Measurements from ENCODE around the gene MACROD2. TPM values are rescaled to one million over a fixed set of nuclear protein-coding genes. Genes with fewer than 3 reads are reported as not detected.

Gene MACROD2
- total and polyA plus RNA-seq, 9 donors: 3.7 to 25.5 (median 7.8) TPM

DNA sequence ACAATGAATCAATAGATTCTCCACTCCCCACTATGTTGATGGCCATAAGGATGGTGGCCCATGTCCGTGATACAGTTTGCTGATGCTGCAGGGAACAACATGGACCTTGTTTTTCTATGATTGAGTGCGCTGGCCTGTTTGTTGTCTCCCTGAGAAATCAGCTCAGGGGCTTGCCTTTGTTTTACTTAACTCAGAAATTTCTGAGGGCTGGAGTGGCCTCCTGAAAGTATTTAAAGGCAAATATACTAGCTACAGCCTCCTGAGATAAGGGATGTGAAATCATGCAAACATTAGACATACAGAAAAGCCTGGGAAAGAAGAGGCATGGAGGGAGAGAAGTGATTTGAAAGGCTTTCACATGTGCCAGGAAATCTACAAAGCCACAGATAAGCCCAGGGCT, 512.4 kb downstream of the MACROD2 start:
- no peaks in the 10 kb centered on the region for H3K9me3 ChIP-seq
- no peaks in the 10 kb centered on the region for H3K27me3 ChIP-seq
- intact Hi-C loops (cut with DNase I): no loop called here
- H3K4me3 ChIP-seq: no peak overlapping the region
- WGBS, 3 donors: 90 to 94% (median 93%) methylated on average over 2 of the region's 2 CpGs
- no peaks in the 10 kb centered on the region for H3K36me3 ChIP-seq
- H3K4me1 ChIP-seq (ENCODE audit: insufficient read depth): no peaks in the 10 kb centered on the region
- H3K27ac ChIP-seq: no peak overlapping the region
- DNase-seq: no peak
- no peak for TF ChIP-seq POLR2A (IDR thresholded peaks at IDR 0.05)
- TF ChIP-seq, protein P1, sequence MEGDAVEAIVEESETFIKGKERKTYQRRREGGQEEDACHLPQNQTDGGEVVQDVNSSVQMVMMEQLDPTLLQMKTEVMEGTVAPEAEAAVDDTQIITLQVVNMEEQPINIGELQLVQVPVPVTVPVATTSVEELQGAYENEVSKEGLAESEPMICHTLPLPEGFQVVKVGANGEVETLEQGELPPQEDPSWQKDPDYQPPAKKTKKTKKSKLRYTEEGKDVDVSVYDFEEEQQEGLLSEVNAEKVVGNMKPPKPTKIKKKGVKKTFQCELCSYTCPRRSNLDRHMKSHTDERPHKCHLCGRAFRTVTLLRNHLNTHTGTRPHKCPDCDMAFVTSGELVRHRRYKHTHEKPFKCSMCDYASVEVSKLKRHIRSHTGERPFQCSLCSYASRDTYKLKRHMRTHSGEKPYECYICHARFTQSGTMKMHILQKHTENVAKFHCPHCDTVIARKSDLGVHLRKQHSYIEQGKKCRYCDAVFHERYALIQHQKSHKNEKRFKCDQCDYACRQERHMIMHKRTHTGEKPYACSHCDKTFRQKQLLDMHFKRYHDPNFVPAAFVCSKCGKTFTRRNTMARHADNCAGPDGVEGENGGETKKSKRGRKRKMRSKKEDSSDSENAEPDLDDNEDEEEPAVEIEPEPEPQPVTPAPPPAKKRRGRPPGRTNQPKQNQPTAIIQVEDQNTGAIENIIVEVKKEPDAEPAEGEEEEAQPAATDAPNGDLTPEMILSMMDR (IDR thresholded peaks at IDR 0.05): no peak

DNA sequence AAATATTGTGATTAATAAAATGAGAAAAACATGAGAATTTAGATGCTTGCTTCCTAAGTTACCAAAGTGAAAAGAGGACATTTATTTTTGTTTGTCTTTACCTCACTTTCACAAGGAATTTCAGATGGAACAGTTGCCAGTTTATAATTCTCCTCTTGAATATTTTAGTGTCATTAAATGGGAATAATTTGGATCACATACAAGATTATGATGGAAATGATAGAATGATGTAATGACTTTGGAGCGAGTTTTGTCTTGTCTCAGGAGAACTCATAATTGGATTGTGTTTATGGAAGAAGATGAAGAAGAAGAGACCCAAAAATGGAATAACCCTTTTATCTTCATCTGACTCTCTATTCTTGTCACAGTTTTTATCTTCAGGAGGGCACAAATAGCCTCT, 515.0 kb downstream of the MACROD2 start:
- no peak overlapping the region for H3K27ac ChIP-seq
- no peak for TF ChIP-seq POLR2A (IDR thresholded peaks at IDR 0.05)
- TF ChIP-seq, protein P1 (IDR thresholded peaks at IDR 0.05): no peak
- no peak for TF ChIP-seq EP300 (IDR thresholded peaks at IDR 0.05)
- no peaks in the 10 kb centered on the region for H3K9me3 ChIP-seq
- intact Hi-C loops (cut with DNase I): no loop called here
- H3K4me3 ChIP-seq: no peak overlapping the region
- H3K36me3 ChIP-seq: no peaks in the 10 kb centered on the region
- no peak for DNase-seq
- H3K27me3 ChIP-seq: no peaks in the 10 kb centered on the region
- H3K4me1 ChIP-seq (ENCODE audit: insufficient read depth): no peaks in the 10 kb centered on the region
- 81 to 87% (median 86%) methylated on average over 1 of the region's 1 CpG for WGBS, 3 donors

DNA sequence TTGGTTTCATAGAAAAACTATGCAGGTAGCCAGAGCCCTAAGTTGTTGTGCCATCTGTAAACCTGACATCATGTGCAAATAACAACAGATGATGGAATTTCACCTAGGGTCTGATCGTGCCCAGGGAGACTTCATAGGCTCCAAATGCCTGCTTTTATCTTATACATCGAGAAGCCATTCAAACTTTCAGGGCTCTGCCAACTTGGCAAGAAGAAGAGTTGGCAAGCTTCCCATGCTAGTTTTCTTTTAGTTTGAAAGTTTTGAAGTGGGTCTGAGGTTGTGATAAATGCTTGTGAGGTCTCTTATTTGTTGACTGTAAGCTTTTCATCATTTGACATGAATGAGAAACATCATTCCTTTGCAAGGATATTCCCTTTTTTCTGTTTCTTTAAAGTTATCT, 517.5 kb downstream of the MACROD2 start:
- Histone ChIP-seq H3K36me3 (no peaks in the 10 kb centered on the region), H3K27ac (no peak overlapping the region), H3K4me1 (ENCODE audit: insufficient read depth) (no peaks in the 10 kb centered on the region), H3K4me3 (no peak overlapping the region), H3K27me3 (no peaks in the 10 kb centered on the region), H3K9me3 (no peaks in the 10 kb centered on the region)
- no peak for DNase-seq
- intact Hi-C loops (cut with DNase I): no loop called here
- TF ChIP-seq POLR2A (IDR thresholded peaks at IDR 0.05): no peak
- TF ChIP-seq EP300 (IDR thresholded peaks at IDR 0.05): no peak
- TF ChIP-seq, protein P1 (IDR thresholded peaks at IDR 0.05): no peak
- WGBS, 3 donors: 1 to 2% (median 1%) methylated on average over 2 of the region's 2 CpGs

DNA sequence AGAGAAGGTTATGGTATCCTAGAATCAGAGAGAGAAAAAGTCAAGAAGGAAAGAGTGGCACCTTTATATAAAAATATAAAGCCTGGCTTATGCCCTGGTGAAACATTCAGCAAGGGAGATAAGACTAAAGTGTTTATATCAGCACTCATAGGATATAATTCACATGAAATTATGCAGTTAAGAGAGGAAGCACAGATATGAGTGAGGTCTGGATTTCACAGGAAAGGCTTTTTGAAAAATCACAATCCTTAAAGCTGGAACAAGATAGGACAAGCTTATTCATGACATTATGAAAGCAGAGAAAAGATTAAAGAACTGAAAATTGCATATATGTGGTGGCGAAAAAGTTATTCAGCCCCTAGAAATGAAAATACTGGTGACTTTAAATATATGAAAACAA, 523.3 kb downstream of the MACROD2 start:
- H3K9me3 ChIP-seq: no peaks in the 10 kb centered on the region
- DNase-seq: no peak

DNA sequence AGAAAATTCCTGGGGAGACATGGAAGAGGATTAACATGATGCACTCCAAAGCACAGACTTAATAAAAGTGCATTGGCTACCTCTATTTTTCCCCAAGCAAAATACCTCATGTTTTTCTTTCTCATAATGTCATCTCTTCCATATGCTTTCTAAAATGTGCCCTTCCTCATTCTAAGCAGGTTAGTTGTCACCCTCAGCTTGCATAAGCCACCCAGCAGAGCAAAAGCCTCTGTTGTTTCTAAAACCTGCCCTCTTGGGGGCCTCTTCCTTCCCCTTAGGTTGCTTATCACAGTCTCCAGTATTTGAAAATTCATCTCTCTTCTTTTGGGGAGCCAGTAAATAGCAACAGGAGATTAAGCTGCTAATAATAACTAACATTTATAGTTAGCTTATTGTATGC, 525.7 kb downstream of the MACROD2 start:
- no peaks in the 10 kb centered on the region for H3K9me3 ChIP-seq
- H3K4me3 ChIP-seq: no peak overlapping the region
- intact Hi-C loops (cut with DNase I): no loop called here
- no peaks in the 10 kb centered on the region for H3K27me3 ChIP-seq
- H3K36me3 ChIP-seq: no peaks in the 10 kb centered on the region
- H3K27ac ChIP-seq: no peak overlapping the region
- TF ChIP-seq POLR2A (IDR thresholded peaks at IDR 0.05) (no peak), EP300 (IDR thresholded peaks at IDR 0.05) (no peak)
- TF ChIP-seq, protein P1 (IDR thresholded peaks at IDR 0.05): no peak
- H3K4me1 ChIP-seq (ENCODE audit: insufficient read depth): no peaks in the 10 kb centered on the region
- DNase-seq: no peak

More for the DNA sequence above, 523.3 kb downstream of the MACROD2 start:
- H3K4me3 ChIP-seq: no peak overlapping the region
- no peaks in the 10 kb centered on the region for H3K4me1 ChIP-seq (ENCODE audit: insufficient read depth)
- intact Hi-C loops (cut with DNase I): no loop called here
- no peak overlapping the region for H3K27ac ChIP-seq
- no peaks in the 10 kb centered on the region for H3K36me3 ChIP-seq
- TF ChIP-seq EP300 (IDR thresholded peaks at IDR 0.05): no peak
- H3K27me3 ChIP-seq: no peaks in the 10 kb centered on the region
- 63 to 77% (median 68%) methylated on average over 1 of the region's 1 CpG for WGBS, 3 donors

All from ovary (tissue), 9 donors.